Thyroid gland (tissue), 4 donors: ENCODE results near the gene STX10.

Experiments
- POLR2A ChIP-seq, 2 donors: fragments of 450-650 bp; IDR thresholded peaks; one replicate each; pipeline ENCODE4 v1.6.1; 2017; ENCODE audit warnings: antibody characterized with exemption in 2 of 2, mild to moderate bottlenecking in 2 of 2, moderate library complexity in 1 of 2
- TF ChIP-seq, protein P1 (sequence below), 6 experiments: fragments of 200-600 bp in 3 of 6; fragments of 450-650 bp in 3 of 6; sonication (generic) in 3 of 6; IDR thresholded peaks; one replicate each; pipeline ENCODE4 v1.5.1; 2016 to 2019; ENCODE audit warnings: antibody characterized with exemption in 6 of 6, mild to moderate bottlenecking in 2 of 6, inconsistent platforms in 1 of 6, moderate library complexity in 1 of 6

DNA sequence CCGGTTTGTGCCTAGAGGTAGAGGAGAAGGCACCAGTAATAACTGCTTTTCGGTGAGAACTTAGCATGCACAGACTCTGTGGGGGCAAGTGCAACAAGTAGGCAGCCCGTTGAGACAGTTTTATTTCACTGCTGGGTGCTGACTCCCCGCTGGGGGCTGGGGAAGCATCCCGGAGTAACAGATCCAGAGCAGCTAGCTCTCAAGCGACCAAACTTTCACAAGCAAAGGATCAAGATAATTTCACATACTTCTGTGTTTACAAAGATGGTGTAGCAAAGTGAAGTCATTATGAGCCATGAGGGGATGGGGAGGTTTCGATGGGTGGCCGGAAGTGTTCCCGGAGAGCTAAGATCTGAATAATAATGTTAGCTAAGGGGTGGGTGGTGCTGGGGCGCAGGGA, 29.4 kb downstream of the STX10 start:
- TF ChIP-seq, protein P1, sequence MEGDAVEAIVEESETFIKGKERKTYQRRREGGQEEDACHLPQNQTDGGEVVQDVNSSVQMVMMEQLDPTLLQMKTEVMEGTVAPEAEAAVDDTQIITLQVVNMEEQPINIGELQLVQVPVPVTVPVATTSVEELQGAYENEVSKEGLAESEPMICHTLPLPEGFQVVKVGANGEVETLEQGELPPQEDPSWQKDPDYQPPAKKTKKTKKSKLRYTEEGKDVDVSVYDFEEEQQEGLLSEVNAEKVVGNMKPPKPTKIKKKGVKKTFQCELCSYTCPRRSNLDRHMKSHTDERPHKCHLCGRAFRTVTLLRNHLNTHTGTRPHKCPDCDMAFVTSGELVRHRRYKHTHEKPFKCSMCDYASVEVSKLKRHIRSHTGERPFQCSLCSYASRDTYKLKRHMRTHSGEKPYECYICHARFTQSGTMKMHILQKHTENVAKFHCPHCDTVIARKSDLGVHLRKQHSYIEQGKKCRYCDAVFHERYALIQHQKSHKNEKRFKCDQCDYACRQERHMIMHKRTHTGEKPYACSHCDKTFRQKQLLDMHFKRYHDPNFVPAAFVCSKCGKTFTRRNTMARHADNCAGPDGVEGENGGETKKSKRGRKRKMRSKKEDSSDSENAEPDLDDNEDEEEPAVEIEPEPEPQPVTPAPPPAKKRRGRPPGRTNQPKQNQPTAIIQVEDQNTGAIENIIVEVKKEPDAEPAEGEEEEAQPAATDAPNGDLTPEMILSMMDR (IDR thresholded peaks at IDR 0.05) = no peak
- TF ChIP-seq POLR2A (IDR thresholded peaks at IDR 0.05) = no peak
